Nephron (organoid): ENCODE measurements around the gene REG1B.
"Not testable (repeated sequence)": the region's sequence is repeated elsewhere in the genome, so short reads cannot be mapped to it uniquely, and the experiment has no call there.

Experiments used
- H3K27ac Mint-ChIP-seq, 3 experiments: 2 replicates each; pipeline ENCODE4 v1.8.0; 2020; ENCODE audit warnings: mixed read lengths in 3 of 3, mild to moderate bottlenecking in 2 of 3, moderate library complexity in 1 of 3
- H3K27me3 Mint-ChIP-seq: 2 replicates; pipeline ENCODE4 v1.8.0; 2021; ENCODE audit warnings: low read depth, mild to moderate bottlenecking, moderate library complexity, mixed read lengths
- H3K36me3 Mint-ChIP-seq: 2 replicates; pipeline ENCODE4 v1.8.0; 2020; ENCODE audit warnings: low read depth, mixed read lengths
- H3K4me1 Mint-ChIP-seq: 2 replicates; pipeline ENCODE4 v1.8.0; 2020; ENCODE audit warnings: mixed read lengths
- H3K4me3 Mint-ChIP-seq, 3 experiments: 2 replicates each; pipeline ENCODE4 v1.8.0; 2020; ENCODE audit warnings: mild to moderate bottlenecking in 3 of 3, mixed read lengths in 3 of 3, moderate library complexity in 2 of 3
- H3K9me3 Mint-ChIP-seq: 2 replicates; pipeline ENCODE4 v1.8.0; 2020; ENCODE audit warnings: mixed read lengths
- TF ChIP-seq, protein P1 (sequence below), 3 experiments: fragments of 200-600 bp; sonication (generic); IDR thresholded peaks; one replicate each; pipeline ENCODE4 v1.5.0; 2021; ENCODE audit warnings: antibody characterized with exemption in 3 of 3; ENCODE audit not compliant: unreplicated experiment in 3 of 3

Gene REG1B

DNA sequence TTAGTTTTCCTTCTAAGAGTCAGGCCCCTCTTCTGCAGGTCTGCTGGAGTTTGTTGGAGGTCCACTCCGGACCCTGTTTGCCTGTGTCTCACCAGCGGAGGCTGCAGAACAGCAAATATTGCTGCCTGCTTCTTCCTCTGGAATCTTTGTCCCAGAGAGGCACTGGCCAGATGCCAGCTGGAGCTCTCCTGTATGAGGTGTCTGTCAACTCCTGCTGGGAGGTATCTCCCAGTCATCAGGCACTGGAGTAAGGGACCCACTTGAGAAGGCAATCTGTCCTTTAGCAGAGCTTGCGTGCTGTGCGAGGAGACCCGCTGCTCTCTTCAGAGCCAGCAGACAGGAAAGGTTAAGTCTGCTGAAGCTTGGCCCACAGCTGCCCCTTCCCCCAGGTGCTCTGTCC is 4.8 kb downstream of the REG1B start:
- TF ChIP-seq, protein P1, sequence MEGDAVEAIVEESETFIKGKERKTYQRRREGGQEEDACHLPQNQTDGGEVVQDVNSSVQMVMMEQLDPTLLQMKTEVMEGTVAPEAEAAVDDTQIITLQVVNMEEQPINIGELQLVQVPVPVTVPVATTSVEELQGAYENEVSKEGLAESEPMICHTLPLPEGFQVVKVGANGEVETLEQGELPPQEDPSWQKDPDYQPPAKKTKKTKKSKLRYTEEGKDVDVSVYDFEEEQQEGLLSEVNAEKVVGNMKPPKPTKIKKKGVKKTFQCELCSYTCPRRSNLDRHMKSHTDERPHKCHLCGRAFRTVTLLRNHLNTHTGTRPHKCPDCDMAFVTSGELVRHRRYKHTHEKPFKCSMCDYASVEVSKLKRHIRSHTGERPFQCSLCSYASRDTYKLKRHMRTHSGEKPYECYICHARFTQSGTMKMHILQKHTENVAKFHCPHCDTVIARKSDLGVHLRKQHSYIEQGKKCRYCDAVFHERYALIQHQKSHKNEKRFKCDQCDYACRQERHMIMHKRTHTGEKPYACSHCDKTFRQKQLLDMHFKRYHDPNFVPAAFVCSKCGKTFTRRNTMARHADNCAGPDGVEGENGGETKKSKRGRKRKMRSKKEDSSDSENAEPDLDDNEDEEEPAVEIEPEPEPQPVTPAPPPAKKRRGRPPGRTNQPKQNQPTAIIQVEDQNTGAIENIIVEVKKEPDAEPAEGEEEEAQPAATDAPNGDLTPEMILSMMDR (IDR thresholded peaks at IDR 0.05; ENCODE audit: unreplicated experiment in 3 of 3), result no peak
- Mint-ChIP-seq H3K27ac (no peak overlapping the region), H3K27me3 (peaks cover 4% of the 10 kb centered on the region), H3K36me3 (no peaks in the 10 kb centered on the region), H3K9me3 (no peaks in the 10 kb centered on the region), H3K4me3 (no peak overlapping the region), H3K4me1 (no peaks in the 10 kb centered on the region)

DNA sequence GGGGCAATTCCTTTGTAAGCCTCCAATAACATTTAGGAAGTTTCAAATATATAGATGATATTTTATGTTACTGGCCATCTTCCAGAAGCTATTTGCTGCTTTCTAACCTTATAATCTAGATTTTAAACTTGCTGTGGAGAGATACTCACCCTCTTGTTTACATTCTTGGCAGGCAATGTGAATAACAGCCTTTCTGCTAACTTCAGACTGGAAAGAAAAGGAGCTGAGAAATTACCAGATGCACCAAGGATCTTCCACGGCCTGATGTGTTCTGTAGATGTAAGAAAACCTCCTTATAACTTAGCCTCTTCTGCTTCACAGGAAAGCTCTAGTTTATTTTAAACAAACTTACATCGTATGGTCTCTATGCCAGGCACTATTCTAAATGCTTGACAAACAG is 16.7 kb downstream of the REG1B start:
- no peak overlapping the region for H3K4me3 Mint-ChIP-seq
- H3K9me3 Mint-ChIP-seq, result no peaks in the 10 kb centered on the region
- no peaks in the 10 kb centered on the region for H3K36me3 Mint-ChIP-seq
- no peaks in the 10 kb centered on the region for H3K4me1 Mint-ChIP-seq
- H3K27ac Mint-ChIP-seq, result no peak overlapping the region
- no peaks in the 10 kb centered on the region for H3K27me3 Mint-ChIP-seq
- TF ChIP-seq, protein P1 (IDR thresholded peaks at IDR 0.05; ENCODE audit: unreplicated experiment in 3 of 3), result no peak

DNA sequence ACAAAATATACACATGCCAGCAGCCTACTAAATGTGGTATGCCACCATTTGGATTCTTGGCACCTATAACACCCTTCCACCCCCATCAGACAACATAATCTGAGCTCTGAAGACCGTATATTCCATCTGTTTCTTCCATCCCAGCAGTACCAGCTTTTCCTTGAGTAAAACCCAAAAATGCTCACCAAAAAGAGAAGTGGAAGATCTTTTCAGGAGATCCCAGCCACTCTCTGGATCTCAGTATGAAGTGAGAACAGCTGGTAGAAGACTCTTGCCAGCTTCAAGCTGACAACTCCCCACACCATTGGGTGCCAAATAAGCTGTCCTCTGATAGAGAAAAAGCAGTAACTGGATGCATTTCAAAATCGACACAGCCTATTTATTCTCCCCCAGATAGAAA is 22.6 kb downstream of the REG1B start:
- Mint-ChIP-seq H3K36me3 (no peaks in the 10 kb centered on the region), H3K4me1 (no peaks in the 10 kb centered on the region), H3K27ac (no peak overlapping the region), H3K27me3 (no peaks in the 10 kb centered on the region), H3K4me3 (no peak overlapping the region), H3K9me3 (no peaks in the 10 kb centered on the region)
- TF ChIP-seq, protein P1 (IDR thresholded peaks at IDR 0.05; ENCODE audit: unreplicated experiment in 3 of 3), result no peak

DNA sequence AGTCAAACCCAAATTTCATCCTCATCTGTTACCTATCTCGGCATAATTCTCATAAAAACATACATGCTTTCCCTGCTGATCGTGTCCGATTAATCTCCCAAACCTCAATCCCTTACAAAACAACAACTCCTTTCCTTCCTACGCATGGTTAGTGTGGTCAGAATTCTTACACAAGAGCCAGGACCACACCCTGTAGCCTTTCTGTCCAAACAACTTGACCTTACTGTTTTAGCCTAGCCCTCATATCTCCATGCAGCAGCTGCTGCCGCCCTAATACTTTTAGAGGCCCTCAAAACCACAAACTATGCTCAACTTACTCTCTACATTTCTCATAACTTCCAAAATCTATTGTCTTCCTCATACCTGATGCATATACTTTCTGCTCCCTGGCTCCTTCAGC is 33.0 kb downstream of the REG1B start:
- H3K27ac Mint-ChIP-seq, H3K4me1 Mint-ChIP-seq, H3K27me3 Mint-ChIP-seq, H3K9me3 Mint-ChIP-seq, H3K4me3 Mint-ChIP-seq, H3K36me3 Mint-ChIP-seq: not testable (repeated sequence)

DNA sequence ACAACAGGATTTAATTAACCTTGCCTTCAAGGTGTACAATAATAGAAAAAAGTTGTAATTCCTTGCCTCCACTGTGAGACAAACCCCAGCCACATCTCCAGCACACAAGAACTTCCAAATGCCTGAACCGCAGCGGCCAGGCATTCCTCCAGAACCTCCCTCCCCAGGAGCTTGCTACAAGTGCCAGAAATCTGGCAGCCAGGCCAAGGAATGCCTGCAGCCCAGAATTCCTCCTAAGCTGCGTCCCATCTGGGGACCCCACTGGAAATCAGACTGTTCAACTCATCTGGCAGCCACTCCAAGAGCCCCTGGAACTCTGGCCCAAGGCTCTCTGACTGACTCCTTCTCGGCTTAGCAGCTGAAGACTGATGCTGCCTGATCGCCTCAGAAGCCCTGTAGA is 34.3 kb downstream of the REG1B start:
- H3K4me1 Mint-ChIP-seq, H3K27me3 Mint-ChIP-seq, H3K36me3 Mint-ChIP-seq, H3K4me3 Mint-ChIP-seq, H3K9me3 Mint-ChIP-seq, H3K27ac Mint-ChIP-seq: not testable (repeated sequence)

DNA sequence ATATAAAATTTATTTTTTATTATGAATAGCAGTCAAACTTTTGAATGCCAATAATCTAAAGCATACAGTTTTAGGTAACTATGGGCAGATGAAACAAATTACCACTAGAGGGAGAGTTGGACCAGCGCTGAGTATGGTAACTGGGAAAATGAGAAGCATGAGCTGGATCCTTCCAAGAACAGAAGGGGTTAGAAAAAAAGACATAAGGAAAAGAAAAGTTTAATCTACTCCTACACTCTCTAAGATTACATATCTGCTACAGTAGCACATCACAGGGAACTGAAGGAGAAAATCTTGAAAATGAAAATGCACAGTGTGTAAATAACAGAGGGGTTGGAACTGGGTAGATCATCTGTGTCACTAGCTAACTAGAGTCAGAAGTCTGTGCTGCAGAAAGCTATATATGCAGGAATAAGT is 46.8 kb downstream of the REG1B start:
- H3K27me3 Mint-ChIP-seq, result no peaks in the 10 kb centered on the region
- no peak overlapping the region for H3K4me3 Mint-ChIP-seq
- H3K36me3 Mint-ChIP-seq, result no peaks in the 10 kb centered on the region
- H3K27ac Mint-ChIP-seq, result no peak overlapping the region
- TF ChIP-seq, protein P1 (IDR thresholded peaks at IDR 0.05; ENCODE audit: unreplicated experiment in 3 of 3), result peak; percentile 67 to 68 (median 67)
- no peaks in the 10 kb centered on the region for H3K4me1 Mint-ChIP-seq
- no peaks in the 10 kb centered on the region for H3K9me3 Mint-ChIP-seq

DNA sequence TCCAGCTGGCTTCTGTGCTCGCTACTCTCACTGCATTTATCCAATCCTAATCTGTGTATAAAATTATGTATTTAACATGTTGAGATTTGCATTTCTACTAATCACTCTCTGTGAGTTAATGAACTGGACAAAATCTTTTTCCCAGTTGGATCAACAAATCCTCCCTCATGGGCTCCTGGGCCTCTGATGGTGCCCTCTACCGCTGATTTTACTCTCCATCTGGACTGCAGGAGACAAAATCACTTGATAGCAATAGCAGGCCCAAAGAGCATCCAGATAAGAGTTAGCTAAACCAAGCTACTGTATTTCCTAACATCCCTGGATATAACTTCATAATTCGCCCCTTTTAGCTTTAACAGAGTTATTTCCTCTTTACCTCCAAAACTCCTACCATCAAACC is 47.8 kb downstream of the REG1B start:
- Mint-ChIP-seq H3K4me1 (no peaks in the 10 kb centered on the region), H3K4me3 (no peak overlapping the region), H3K27me3 (no peaks in the 10 kb centered on the region), H3K36me3 (no peaks in the 10 kb centered on the region), H3K27ac (no peak overlapping the region), H3K9me3 (no peaks in the 10 kb centered on the region)
- TF ChIP-seq, protein P1 (IDR thresholded peaks at IDR 0.05; ENCODE audit: unreplicated experiment in 3 of 3), result no peak
